Endothelial cell of umbilical vein (primary cell): Measurements from ENCODE around the gene TRIM17. TPM values are rescaled to one million over a fixed set of nuclear protein-coding genes. Genes with fewer than 3 reads are reported as not detected.

Source experiments
- BruUV-seq: library from RNA; stranded (reverse); fragments of 400-500 nt; replicated peaks from 2 replicates; lab custom pipeline; 2021; lab: Mats Ljungman, UMichigan
- CTCF ChIA-PET: fragments of 300-600, 350-600 bp; sonication (Branson Sonifier 250); formaldehyde crosslinking; loops from one replicate; lab custom pipeline; 2021; ENCODE audit warnings: antibody characterized with exemption, inconsistent platforms; lab: Charles Lee
- POLR2A ChIA-PET: fragments of 300-600, 350-600 bp; sonication (Branson Sonifier 250); formaldehyde crosslinking; loops from one replicate; lab custom pipeline; 2021; ENCODE audit warnings: antibody characterized with exemption, inconsistent platforms; lab: Charles Lee
- DNase-seq: peaks from one replicate; pipeline ENCODE4 v3.0.0-alpha.2; 2011; ENCODE audit warnings: low read depth, low spot score
- FAIRE-seq: peaks from 2 replicates; lab custom pipeline; 2011; peaks lifted over from hg19 to GRCh38; lab: Jason Lieb, UNC
- H2AFZ ChIP-seq: 2 replicates; pipeline ENCODE4 v1.6.0; 2012; ENCODE audit warnings: low read depth, low read length, control low read depth, inconsistent platforms
- H3K27ac ChIP-seq: 2 replicates; pipeline ENCODE4 v1.5.1; 2011; ENCODE audit warnings: low read depth, mild to moderate bottlenecking, control low read depth, low read length, moderate library complexity; ENCODE audit not compliant: insufficient read depth
- H3K27me3 ChIP-seq, 2 experiments: 2 replicates each; pipeline versions ENCODE4 v1.6.0 to v1.6.1; 2011; ENCODE audit warnings: low read length in 2 of 2, mixed read lengths in 1 of 2; ENCODE audit not compliant: control insufficient read depth in 2 of 2, insufficient read depth in 2 of 2
- H3K36me3 ChIP-seq, 2 experiments: 2 replicates in 1 of 2; 3 replicates in 1 of 2; pipeline ENCODE4 v1.5.1; 2011; ENCODE audit warnings: low read length in 2 of 2, mild to moderate bottlenecking in 1 of 2, moderate library complexity in 1 of 2; ENCODE audit not compliant: control insufficient read depth in 2 of 2, insufficient read depth in 2 of 2; ENCODE audit errors: extremely low read depth in 1 of 2
- H3K4me1 ChIP-seq: 3 replicates; pipeline ENCODE4 v1.5.1; 2011; ENCODE audit warnings: mild to moderate bottlenecking, low read length; ENCODE audit not compliant: control insufficient read depth, insufficient read depth; ENCODE audit errors: extremely low read depth
- H3K4me2 ChIP-seq: 2 replicates; pipeline ENCODE4 v1.6.1; 2011; ENCODE audit warnings: low read length, control low read depth, mixed read lengths; ENCODE audit not compliant: insufficient read depth
- H3K4me3 ChIP-seq, 3 experiments: fragments of 200-600 bp in 1 of 3; sonication (generic), shearing (Covaris generic) in 1 of 3; replicated peaks in 1 of 3; 2 replicates each; pipeline ENCODE4 v1.5.1; 2011 to 2016; ENCODE audit warnings: control low read depth in 3 of 3, low read length in 3 of 3, mild to moderate bottlenecking in 2 of 3, inconsistent platforms in 1 of 3, low read depth in 1 of 3, moderate library complexity in 1 of 3; ENCODE audit not compliant: insufficient read depth in 1 of 3
- H3K79me2 ChIP-seq: 2 replicates; pipeline ENCODE4 v1.6.0; 2012; ENCODE audit warnings: low read length, inconsistent platforms; ENCODE audit not compliant: control insufficient read depth, insufficient read depth
- H3K9ac ChIP-seq: replicated peaks from 2 replicates; pipeline ENCODE3; 2011; ENCODE audit warnings: low read length, control low read depth; ENCODE audit not compliant: insufficient read depth; ENCODE audit errors: extremely low read depth
- H3K9me1 ChIP-seq: replicated peaks from 3 replicates; pipeline ENCODE4 v1.6.0; 2011; ENCODE audit warnings: mild to moderate bottlenecking, low read length; ENCODE audit not compliant: control insufficient read depth, insufficient read depth; ENCODE audit errors: extremely low read depth
- H3K9me3 ChIP-seq: replicated peaks from 2 replicates; pipeline ENCODE4 v1.5.1; 2012; ENCODE audit warnings: low read length, inconsistent platforms; ENCODE audit not compliant: control insufficient read depth, insufficient read depth
- H4K20me1 ChIP-seq: replicated peaks from 2 replicates; pipeline ENCODE3; 2011; ENCODE audit warnings: mild to moderate bottlenecking, low read length; ENCODE audit not compliant: control insufficient read depth, insufficient read depth; ENCODE audit errors: extremely low read depth
- CTCF ChIP-seq, 2 donors: IDR thresholded peaks; 1 replicate in 1 of 2; 2 replicates in 1 of 2; pipeline ENCODE4 v1.5.1; 2011; ENCODE audit warnings: low read length in 2 of 2, mild to moderate bottlenecking in 2 of 2, moderate library complexity in 2 of 2, control low read depth in 1 of 2, inconsistent platforms in 1 of 2, low read depth in 1 of 2; ENCODE audit not compliant: insufficient read depth in 1 of 2; ENCODE audit errors: extremely low read depth in 1 of 2
- EZH2 ChIP-seq: IDR thresholded peaks from 2 replicates; pipeline ENCODE4 v1.6.1; 2012; ENCODE audit warnings: borderline replicate concordance, low read depth, mild to moderate bottlenecking, moderate library complexity, low read length, inconsistent platforms; ENCODE audit not compliant: severe bottlenecking
- FOS ChIP-seq: IDR thresholded peaks from 2 replicates; pipeline ENCODE4 v1.6.1; 2011; ENCODE audit warnings: mild to moderate bottlenecking, low read length, moderate library complexity, borderline replicate concordance; ENCODE audit not compliant: insufficient read depth
- GATA2 ChIP-seq: IDR thresholded peaks from 2 replicates; pipeline ENCODE4 v1.7.0; 2011; ENCODE audit warnings: low read depth, mild to moderate bottlenecking, moderate library complexity, mixed read lengths, low read length; ENCODE audit not compliant: insufficient read length, insufficient read depth
- JUN ChIP-seq: IDR thresholded peaks from 2 replicates; pipeline ENCODE4 v1.6.1; 2011; ENCODE audit warnings: borderline replicate concordance, low read depth; ENCODE audit not compliant: insufficient read length, insufficient read depth
- MAX ChIP-seq: IDR thresholded peaks from 2 replicates; pipeline ENCODE4 v1.6.1; 2011; ENCODE audit not compliant: insufficient read depth, insufficient read length
- dilution Hi-C: fragments of 300-500 bp; cut with MboI; formaldehyde crosslinking; loops from one replicate; pipeline ENCODE4 v1.15.0; 2019; ENCODE audit warnings: low sequenced_read_pairs; ENCODE audit not compliant: extremely low pct_ligation_motif_present
- intact Hi-C: fragments of 100-400 bp; cut with micrococcal nuclease; formaldehyde crosslinking; loops from one replicate; pipeline ENCODE4 v1.10.0; 2022
- polyA plus RNA-seq, 4 experiments: library from polyadenylated mRNA; depleted of rRNA in 3 of 4; stranded (reverse) in 3 of 4; unstranded in 1 of 4; fragments of >200 nt; gene quantifications; 2 replicates each; pipeline versions ENCODE4 v1.2.1 to v1.2.3, GENCODE V29; 2011 to 2012; ENCODE audit warnings: missing spikeins in 1 of 4
- total RNA-seq: library from RNA; stranded (reverse); gene quantifications from 2 replicates; pipeline ENCODE4 v1.2.3, GENCODE V29; 2021

The TRIM17 gene
- total and polyA plus RNA-seq, 2 donors (not counting 3 experiments of a cell fraction or from before 2014, with no cell fraction given) = not detected

- dilution Hi-C loops (no loop called here), intact Hi-C loops (loop anchor here (2.0 kb wide), 2 partner anchors 156 to 164 kb away; no protein-coding TSS in a partner anchor)
- Histone ChIP-seq H3K79me2 (no peaks in the 10 kb centered on the region), H3K4me1 (peaks cover 5% of the 10 kb centered on the region), H3K27ac (no peak overlapping the region), H3K4me2 (no peak overlapping the region), H2AFZ (no peak overlapping the region), H3K9me1 (no peaks in the 10 kb centered on the region), H3K4me3 (no peak overlapping the region), H3K27me3 (no peaks in the 10 kb centered on the region), H3K9ac (no peak overlapping the region), H3K9me3 (no peaks in the 10 kb centered on the region), H3K36me3 (peaks cover 2 to 15% of the 10 kb centered on the region in 2 experiments), H4K20me1 (no peaks in the 10 kb centered on the region)
- ChIA-PET POLR2A (no interaction called here), CTCF (interaction anchor here (0.8 to 3.0 kb wide), 11 partner anchors 8 to 393 kb away, joined by 3 to 42 read pairs (median 8); partner anchors contain the start of gene TRIM11)
- DNase-seq = no peak
- FAIRE-seq = no peak
- BruUV-seq = no TSS peak
- TF ChIP-seq CTCF (IDR thresholded peaks at IDR 0.05; ENCODE audit: extremely low read depth in 1 of 2, insufficient read depth in 1 of 2, low read depth in 1 of 2, low read length in 2 of 2) = no peak
These were observed 24.3 kb downstream of the TRIM17 start for GRCh38 chr1:228392111-228392936.

GRCh38 chr1:228391411-228392020 lies 25.1 kb downstream of the TRIM17 start:
- Histone ChIP-seq H3K9ac (no peak overlapping the region), H2AFZ (no peak overlapping the region), H3K4me3 (no peak overlapping the region), H3K79me2 (no peaks in the 10 kb centered on the region), H3K4me2 (no peak overlapping the region), H3K9me3 (no peaks in the 10 kb centered on the region), H3K36me3 (peaks cover 1 to 9% of the 10 kb centered on the region in 2 experiments), H3K9me1 (no peaks in the 10 kb centered on the region), H3K4me1 (peaks cover 5% of the 10 kb centered on the region), H3K27ac (no peak overlapping the region), H4K20me1 (no peaks in the 10 kb centered on the region), H3K27me3 (no peaks in the 10 kb centered on the region)
- CTCF ChIA-PET = interaction anchor here (1.7 kb wide), 1 partner anchor 164 kb away, joined by 5 read pairs; no protein-coding TSS in a partner anchor
- BruUV-seq = no TSS peak
- FAIRE-seq (no peak), DNase-seq (no peak)
- intact Hi-C loops = loop anchor here (2.0 kb wide), 2 partner anchors 155 to 163 kb away; no protein-coding TSS in a partner anchor
- POLR2A ChIA-PET = no interaction called here
- dilution Hi-C loops = no loop called here
- no peak for TF ChIP-seq GATA2
- TF ChIP-seq JUN = no peak
- TF ChIP-seq MAX = no peak
- TF ChIP-seq FOS = no peak
- TF ChIP-seq CTCF (IDR thresholded peaks at IDR 0.05; ENCODE audit: extremely low read depth in 1 of 2, insufficient read depth in 1 of 2, low read depth in 1 of 2, low read length in 2 of 2) = no peak
- TF ChIP-seq EZH2 = no peak
